ENCODE data around the gene DQX1. TPM values are rescaled to one million over a fixed set of nuclear protein-coding genes. Genes with fewer than 3 reads are reported as not detected.

The DQX1 gene
- polyA plus RNA-seq, 1 experiment, result not detected

DNA sequence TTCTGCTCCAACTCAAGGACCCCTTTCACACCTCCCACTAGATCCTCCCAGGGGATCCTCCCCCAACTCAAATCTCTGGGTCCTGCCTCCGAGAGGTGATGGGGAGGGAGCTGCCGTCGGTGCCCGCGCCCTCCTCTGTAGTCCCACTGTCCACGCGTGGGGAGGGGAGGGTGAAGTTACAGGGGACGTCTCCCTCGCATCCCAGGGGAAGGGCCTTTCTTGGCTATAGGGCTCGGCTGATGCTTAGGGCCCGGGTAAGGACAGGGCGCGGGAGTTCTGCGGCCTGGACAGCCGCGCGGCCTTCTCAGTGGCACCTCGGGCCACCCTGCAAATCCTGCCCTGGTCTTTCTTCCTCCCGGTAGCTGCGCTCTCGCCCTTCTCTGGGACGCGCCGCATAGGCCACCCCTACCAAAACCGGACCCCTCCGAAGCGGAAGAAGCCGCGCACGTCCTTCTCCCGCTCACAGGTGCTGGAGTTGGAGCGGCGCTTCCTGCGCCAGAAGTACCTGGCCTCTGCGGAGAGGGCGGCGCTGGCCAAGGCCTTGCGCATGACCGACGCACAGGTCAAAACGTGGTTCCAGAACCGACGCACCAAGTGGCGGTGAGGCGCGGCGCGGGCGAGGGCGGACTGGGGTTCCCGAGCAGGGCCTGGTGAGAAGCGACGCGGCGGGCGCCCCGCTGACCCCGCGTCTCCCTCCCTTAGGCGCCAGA, 10.6 kb downstream of the DQX1 start:
- peaks cover 18% of the 10 kb centered on the region; the same call in 1 of the 2 replicates for H3K9me3 ChIP-seq (ENCODE audit: control insufficient read depth, insufficient read depth, low read length)
- no peak overlapping the region for H3K27ac ChIP-seq (ENCODE audit: low read depth, low read length)
- H3K27me3 ChIP-seq (ENCODE audit: control insufficient read depth, insufficient read depth, low read length), result peaks cover 89% of the 10 kb centered on the region
- TF ChIP-seq CTCF (IDR thresholded peaks at IDR 0.05; ENCODE audit: low read depth, low read length), result no peak
- no peak for DNase-seq (ENCODE audit: low read depth, low spot score)
- ChIA-PET CTCF (no interaction called here), POLR2A (no interaction called here)
- no peak overlapping the region for H3K4me3 ChIP-seq (ENCODE audit: low read depth, low read length)

DNA sequence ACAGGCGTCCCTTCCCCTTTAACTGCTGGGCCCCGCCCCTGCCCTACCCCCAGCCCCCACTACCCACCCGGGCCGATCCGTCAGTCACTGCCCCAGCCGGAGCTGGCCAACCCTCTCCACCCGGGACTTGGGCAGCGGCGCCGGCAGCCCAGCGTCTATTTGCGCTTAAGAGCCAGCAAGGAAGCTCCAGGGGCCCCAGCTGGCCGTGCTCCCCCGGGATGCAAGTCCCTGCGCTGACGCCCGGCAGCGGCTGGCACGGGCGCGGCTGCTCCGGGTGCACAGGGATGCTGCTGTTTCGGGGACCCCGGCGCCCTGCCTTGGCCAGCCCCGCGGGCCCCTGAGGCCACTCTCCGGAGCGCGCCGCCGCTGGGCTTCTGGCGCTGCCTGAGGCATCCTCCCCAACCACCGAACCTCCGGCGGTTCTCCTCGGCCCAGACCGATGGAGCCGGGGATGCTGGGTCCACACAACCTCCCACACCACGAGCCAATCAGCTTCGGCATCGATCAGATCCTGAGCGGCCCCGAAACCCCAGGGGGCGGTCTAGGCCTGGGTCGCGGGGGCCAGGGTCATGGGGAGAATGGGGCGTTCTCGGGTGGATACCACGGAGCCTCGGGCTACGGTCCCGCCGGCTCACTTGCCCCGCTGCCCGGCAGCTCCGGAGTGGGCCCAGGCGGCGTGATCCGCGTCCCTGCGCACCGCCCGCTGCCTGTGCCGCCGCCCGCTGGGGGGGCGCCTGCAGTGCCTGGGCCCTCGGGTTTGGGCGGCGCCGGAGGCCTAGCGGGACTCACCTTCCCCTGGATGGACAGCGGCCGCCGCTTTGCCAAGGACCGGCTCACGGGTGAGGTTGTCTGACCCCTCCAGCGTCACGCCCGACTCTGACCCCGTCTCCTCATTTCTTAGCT, 11.4 kb downstream of the DQX1 start, which contains the start of gene TLX2:
Gene TLX2 (plus strand): TSS at position 83 of the 903 bp plus-strand sequence. CDS start 357 bp downstream, at position 440.
- Histone ChIP-seq H3K27ac (ENCODE audit: low read depth, low read length) (no peak within 1 kb of the TSS), H3K9me3 (ENCODE audit: control insufficient read depth, insufficient read depth, low read length) (peaks cover 18% of the 10 kb centered on the region; the same call in 1 of the 2 replicates), H3K27me3 (ENCODE audit: control insufficient read depth, insufficient read depth, low read length) (peaks cover 83% of the 10 kb centered on the region), H3K4me3 (ENCODE audit: low read depth, low read length) (no peak within 1 kb of the TSS)
- TF ChIP-seq CTCF (IDR thresholded peaks at IDR 0.05; ENCODE audit: low read depth, low read length), result no peak
- POLR2A ChIA-PET, result no interaction called here
- DNase-seq (ENCODE audit: low read depth, low spot score), result no peak
- CTCF ChIA-PET, result no interaction called here

GRCh38 chr2:74513605-74514367, 12.2 kb downstream of the DQX1 start:
- Histone ChIP-seq H3K9me3 (ENCODE audit: control insufficient read depth, insufficient read depth, low read length) (peaks cover 18% of the 10 kb centered on the region; the same call in 1 of the 2 replicates), H3K27ac (ENCODE audit: low read depth, low read length) (no peak overlapping the region), H3K4me3 (ENCODE audit: low read depth, low read length) (no peak overlapping the region), H3K27me3 (ENCODE audit: control insufficient read depth, insufficient read depth, low read length) (peaks cover 74% of the 10 kb centered on the region)
- no peak for TF ChIP-seq CTCF (IDR thresholded peaks at IDR 0.05; ENCODE audit: low read depth, low read length)
- POLR2A ChIA-PET, result no interaction called here
- DNase-seq (ENCODE audit: low read depth, low spot score), result no peak
- CTCF ChIA-PET, result no interaction called here

- Histone ChIP-seq H3K27ac (ENCODE audit: low read depth, low read length) (no peak overlapping the region), H3K27me3 (ENCODE audit: control insufficient read depth, insufficient read depth, low read length) (peaks cover 66% of the 10 kb centered on the region), H3K4me3 (ENCODE audit: low read depth, low read length) (no peak overlapping the region), H3K9me3 (ENCODE audit: control insufficient read depth, insufficient read depth, low read length) (peaks cover 18% of the 10 kb centered on the region; the same call in 1 of the 2 replicates)
- ChIA-PET CTCF (no interaction called here), POLR2A (no interaction called here)
- TF ChIP-seq CTCF (IDR thresholded peaks at IDR 0.05; ENCODE audit: low read depth, low read length), result no peak
- no peak for DNase-seq (ENCODE audit: low read depth, low spot score)
These were observed 13.1 kb downstream of the DQX1 start for GRCh38 chr2:74512744-74513604.
